Glutamatergic neuron (in vitro differentiated cells): ENCODE data around the gene GFM1. TPM values are rescaled to one million over a fixed set of nuclear protein-coding genes. Genes with fewer than 3 reads are reported as not detected.

Experiments used
- DNase-seq: peaks from one replicate; pipeline ENCODE4 v3.0.0; 2022
- H3K27ac Mint-ChIP-seq: one replicate; pipeline ENCODE4 v1.8.0; 2020; ENCODE audit warnings: mild to moderate bottlenecking, mixed read lengths, inconsistent platforms; ENCODE audit not compliant: unreplicated experiment
- H3K27me3 Mint-ChIP-seq: one replicate; pipeline ENCODE4 v1.8.0; 2020; ENCODE audit warnings: mild to moderate bottlenecking, moderate library complexity, mixed read lengths, inconsistent platforms; ENCODE audit not compliant: unreplicated experiment
- H3K36me3 Mint-ChIP-seq: one replicate; pipeline ENCODE4 v1.8.0; 2020; ENCODE audit warnings: mild to moderate bottlenecking, mixed read lengths, inconsistent platforms; ENCODE audit not compliant: unreplicated experiment
- H3K4me1 Mint-ChIP-seq: one replicate; pipeline ENCODE4 v1.8.0; 2020; ENCODE audit warnings: mild to moderate bottlenecking, low read depth, mixed read lengths, inconsistent platforms; ENCODE audit not compliant: unreplicated experiment
- H3K4me3 Mint-ChIP-seq: one replicate; pipeline ENCODE4 v1.8.0; 2020; ENCODE audit warnings: mild to moderate bottlenecking, mixed read lengths, inconsistent platforms; ENCODE audit not compliant: unreplicated experiment
- H3K9me3 Mint-ChIP-seq: one replicate; pipeline ENCODE4 v1.8.0; 2020; ENCODE audit warnings: mild to moderate bottlenecking, moderate library complexity, mixed read lengths, inconsistent platforms; ENCODE audit not compliant: unreplicated experiment
- CTCF ChIP-seq: fragments of 200-600 bp; sonication (generic); IDR thresholded peaks from one replicate; pipeline ENCODE4 v1.5.0; 2021; ENCODE audit not compliant: partially characterized antibody, unreplicated experiment
- total RNA-seq: library from RNA; stranded (reverse); fragmentation: NEBNext Ultra II Directional; extraction: Animal tissue kit (Norgen Biotek cat#: 25700); gene quantifications from one replicate; pipeline ENCODE4 v1.2.1, GENCODE V29; 2021; ENCODE audit not compliant: unreplicated experiment

The GFM1 gene
- total RNA-seq, 1 donor from 2014 or later = 61.4 TPM

- Mint-ChIP-seq H3K27me3 (peaks cover 10% of the 10 kb centered on the region), H3K36me3 (peaks cover 6% of the 10 kb centered on the region), H3K9me3 (peaks cover 1% of the 10 kb centered on the region), H3K4me3 (no peak overlapping the region), H3K27ac (no peak overlapping the region), H3K4me1 (no peaks in the 10 kb centered on the region)
- no peak for TF ChIP-seq CTCF
- no peak for DNase-seq
Measured at GRCh38 chr3:158735296-158736033, 91.1 kb downstream of the GFM1 start.

GRCh38 chr3:158737410-158737809, 93.1 kb downstream of the GFM1 start:
- H3K4me1 Mint-ChIP-seq = no peaks in the 10 kb centered on the region
- peaks cover 6% of the 10 kb centered on the region for H3K36me3 Mint-ChIP-seq

GRCh38 chr3:158737976-158738615, 93.8 kb downstream of the GFM1 start:
- Mint-ChIP-seq H3K9me3 (peaks cover 1% of the 10 kb centered on the region), H3K4me1 (no peaks in the 10 kb centered on the region), H3K27ac (no peak overlapping the region), H3K27me3 (peaks cover 7% of the 10 kb centered on the region), H3K4me3 (no peak overlapping the region), H3K36me3 (peaks cover 6% of the 10 kb centered on the region)
- no peak for TF ChIP-seq CTCF
- no peak for DNase-seq

More at GRCh38 chr3:158737410-158737809, 93.1 kb downstream of the GFM1 start:
- Mint-ChIP-seq H3K27ac (no peak overlapping the region), H3K27me3 (peaks cover 7% of the 10 kb centered on the region), H3K4me3 (no peak overlapping the region), H3K9me3 (peaks cover 1% of the 10 kb centered on the region)
- DNase-seq = no peak
- TF ChIP-seq CTCF = no peak

GRCh38 chr3:158738653-158739052, 94.3 kb downstream of the GFM1 start:
- TF ChIP-seq CTCF = no peak
- DNase-seq = no peak
- H3K27me3 Mint-ChIP-seq = peaks cover 6% of the 10 kb centered on the region
- no peak overlapping the region for H3K27ac Mint-ChIP-seq
- peaks cover 6% of the 10 kb centered on the region for H3K36me3 Mint-ChIP-seq
- H3K4me3 Mint-ChIP-seq = no peak overlapping the region
- H3K4me1 Mint-ChIP-seq = no peaks in the 10 kb centered on the region
- peaks cover 1% of the 10 kb centered on the region for H3K9me3 Mint-ChIP-seq

GRCh38 chr3:158739078-158739477, 94.8 kb downstream of the GFM1 start:
- H3K27me3 Mint-ChIP-seq = peaks cover 3% of the 10 kb centered on the region
- no peak overlapping the region for H3K27ac Mint-ChIP-seq
- TF ChIP-seq CTCF = no peak
- peaks cover 1% of the 10 kb centered on the region for H3K9me3 Mint-ChIP-seq
- H3K4me3 Mint-ChIP-seq = no peak overlapping the region
- H3K36me3 Mint-ChIP-seq = peaks cover 6% of the 10 kb centered on the region
- no peaks in the 10 kb centered on the region for H3K4me1 Mint-ChIP-seq
- no peak for DNase-seq
